B cell (primary cell): ENCODE results near the gene SFR1. TPM values are rescaled to one million over a fixed set of nuclear protein-coding genes. Genes with fewer than 3 reads are reported as not detected.

Experiments used
- ATAC-seq: fragments of 200-7000 bp; cut with Tn5 transposase; one replicate; pipeline ENCODE4 v1.10.0; 2021; ENCODE audit warnings: low read depth, mild to moderate bottlenecking, moderate number of reproducible peaks, moderate library complexity
- CTCF ChIA-PET: fragments of 350-600 bp; sonication (Branson Sonifier 250); formaldehyde crosslinking; loops from one replicate; lab custom pipeline; 2021; ENCODE audit warnings: antibody characterized with exemption, inconsistent platforms; lab: Charles Lee
- POLR2A ChIA-PET: fragments of 350-600 bp; sonication (Branson Sonifier 250); formaldehyde crosslinking; loops from one replicate; lab custom pipeline; 2021; ENCODE audit warnings: antibody characterized with exemption; lab: Charles Lee
- DNase-seq: peaks from one replicate; pipeline ENCODE4 v3.0.0; 2013
- H2AFZ ChIP-seq: 2 replicates; pipeline ENCODE4 v1.6.1; 2012; ENCODE audit warnings: mild to moderate bottlenecking, low read depth, low read length; ENCODE audit not compliant: insufficient read depth, poor library complexity, severe bottlenecking
- H3K27ac ChIP-seq, 2 donors: 1 replicate in 1 of 2; 2 replicates in 1 of 2; pipeline ENCODE4 v1.5.1; 2012 to 2013; ENCODE audit warnings: low read length in 2 of 2, mild to moderate bottlenecking in 2 of 2, moderate library complexity in 1 of 2
- H3K27me3 ChIP-seq, 4 experiments: fragments of 200-600 bp in 1 of 4; sonication (generic) in 1 of 4; replicated peaks in 1 of 4; 1 replicate in 2 of 4; 2 replicates in 2 of 4; pipeline versions ENCODE4 v1.6.1 to v1.7.0; 2013 to 2016; ENCODE audit warnings: low read length in 3 of 4, mild to moderate bottlenecking in 2 of 4, mixed read lengths in 1 of 4, moderate library complexity in 1 of 4; ENCODE audit not compliant: insufficient read depth in 4 of 4, control insufficient read depth in 3 of 4; ENCODE audit errors: control extremely low read depth in 1 of 4
- H3K36me3 ChIP-seq, 2 experiments: replicated peaks in 1 of 2; 1 replicate in 1 of 2; 2 replicates in 1 of 2; pipeline versions ENCODE4 v1.6.1 to v1.7.1; 2013; ENCODE audit warnings: low read length in 1 of 2; ENCODE audit not compliant: insufficient read depth in 2 of 2, control insufficient read depth in 1 of 2; ENCODE audit errors: control extremely low read depth in 1 of 2, extremely low read depth in 1 of 2
- H3K4me1 ChIP-seq, 2 donors: fragments of 200-600 bp in 1 of 2; sonication (generic) in 1 of 2; 1 replicate in 1 of 2; 2 replicates in 1 of 2; pipeline versions ENCODE4 v1.5.1 to v1.6.1; 2013 to 2017; ENCODE audit warnings: low read length in 2 of 2; ENCODE audit not compliant: control insufficient read depth in 2 of 2, insufficient read depth in 2 of 2
- H3K4me2 ChIP-seq: replicated peaks from 2 replicates; pipeline ENCODE3; 2012; ENCODE audit warnings: mild to moderate bottlenecking, low read depth, low read length; ENCODE audit not compliant: poor library complexity, severe bottlenecking
- H3K4me3 ChIP-seq, 5 experiments: fragments of 200-600 bp in 1 of 5; sonication (generic) in 1 of 5; 1 replicate in 3 of 5; 2 replicates in 2 of 5; pipeline versions ENCODE4 v1.5.1 to v1.7.0; 2011 to 2016; ENCODE audit warnings: low read length in 4 of 5, mild to moderate bottlenecking in 4 of 5, low read depth in 2 of 5, control low read depth in 1 of 5, moderate library complexity in 1 of 5; ENCODE audit not compliant: insufficient read depth in 1 of 5; ENCODE audit errors: control extremely low read depth in 1 of 5, extremely low read depth in 1 of 5
- H3K79me2 ChIP-seq: fragments of 200-600 bp; sonication (generic); one replicate; pipeline ENCODE4 v1.6.0; 2016; ENCODE audit warnings: low read length; ENCODE audit not compliant: control insufficient read depth, insufficient read depth
- H3K9ac ChIP-seq: fragments of 200-600 bp; sonication (generic); 2 replicates; pipeline ENCODE4 v1.6.1; 2017; ENCODE audit warnings: mild to moderate bottlenecking, low read length, moderate library complexity
- H3K9me3 ChIP-seq, 3 donors: one replicate each; pipeline versions ENCODE4 v1.6.1 to v1.7.1; 2013; ENCODE audit warnings: low read length in 2 of 3; ENCODE audit not compliant: control insufficient read depth in 2 of 3, insufficient read depth in 1 of 3; ENCODE audit errors: control extremely low read depth in 1 of 3
- H4K20me1 ChIP-seq: 2 replicates; pipeline ENCODE4 v1.6.0; 2012; ENCODE audit warnings: mild to moderate bottlenecking, low read length; ENCODE audit not compliant: insufficient read depth, control insufficient read depth, poor library complexity, severe bottlenecking
- H3K27ac Mint-ChIP-seq: one replicate; pipeline ENCODE4 v1.8.0; 2021; ENCODE audit warnings: mixed read lengths
- H3K27me3 Mint-ChIP-seq: one replicate; pipeline ENCODE4 v1.8.0; 2021; ENCODE audit warnings: mixed read lengths
- H3K4me1 Mint-ChIP-seq: one replicate; pipeline ENCODE4 v1.8.0; 2021; ENCODE audit warnings: mixed read lengths
- H3K4me3 Mint-ChIP-seq: one replicate; pipeline ENCODE4 v1.8.0; 2021; ENCODE audit warnings: mixed read lengths
- H3K9me3 Mint-ChIP-seq: one replicate; pipeline ENCODE4 v1.8.0; 2022; ENCODE audit warnings: mixed read lengths; ENCODE audit not compliant: insufficient read depth
- CTCF ChIP-seq: fragments of 200-600 bp; IDR thresholded peaks from one replicate; pipeline ENCODE4 v1.8.0; 2022; ENCODE audit warnings: antibody characterized with exemption, mild to moderate bottlenecking
- EZH2 ChIP-seq: IDR thresholded peaks from 2 replicates; pipeline ENCODE4 v1.6.1; 2012; ENCODE audit warnings: borderline replicate concordance, low read depth, mild to moderate bottlenecking, moderate library complexity, low read length; ENCODE audit not compliant: insufficient read depth, poor library complexity, severe bottlenecking
- WGBS: methylation state at CpG from one replicate; pipeline ENCODE4 v1.1.5; 2013; ENCODE audit warnings: missing lambda C conversion rate; ENCODE audit not compliant: insufficient coverage; 5-methylcytosine and 5-hydroxymethylcytosine counted together
- intact Hi-C: fragments of 100-400 bp; cut with micrococcal nuclease; formaldehyde crosslinking; loops from one replicate; pipeline ENCODE4 v1.10.0; 2022
- polyA plus RNA-seq: library from polyadenylated mRNA; depleted of rRNA; stranded (reverse); fragments of >200 nt; gene quantifications from 2 replicates; pipeline ENCODE4 v1.2.3, GENCODE V29; 2012
- total RNA-seq, 2 donors: library from RNA; stranded (reverse); fragments of 120-200 nt in 1 of 2; gene quantifications; 1 replicate in 1 of 2; 2 replicates in 1 of 2; pipeline versions ENCODE4 v1.2.3 to v1.2.4, GENCODE V29; 2013 to 2022

The SFR1 gene
- total and polyA plus RNA-seq, 2 donors (not counting 1 experiment from before 2014, with no cell fraction given): 6.2 to 15.3 TPM

GRCh38 chr10:104076743-104077160 is 45.2 kb upstream of the SFR1 start:
- DNase-seq (no peak), ATAC-seq (no peak)
- Mint-ChIP-seq H3K27me3 (peaks cover 7% of the 10 kb centered on the region), H3K4me3 (no peak overlapping the region), H3K4me1 (no peaks in the 10 kb centered on the region), H3K27ac (no peak overlapping the region), H3K9me3 (no peaks in the 10 kb centered on the region)
- Histone ChIP-seq H3K4me1 (no peaks in the 10 kb centered on the region), H3K4me2 (no peak overlapping the region), H4K20me1 (no peaks in the 10 kb centered on the region), H3K79me2 (no peaks in the 10 kb centered on the region), H3K9me3 (no peaks in the 10 kb centered on the region), H3K9ac (no peak overlapping the region), H3K4me3 (no peak overlapping the region), H3K36me3 (no peaks in the 10 kb centered on the region), H2AFZ (no peak overlapping the region), H3K27me3 (peaks cover 0 to 2% (median 0%) of the 10 kb centered on the region in 4 experiments), H3K27ac (no peak overlapping the region)
- WGBS: no CpG with 5 or more reads among the region's 3 CpGs
- CTCF ChIA-PET: no interaction called here
- TF ChIP-seq CTCF (no peak), EZH2 (no peak)
- POLR2A ChIA-PET: no interaction called here
- intact Hi-C loops: no loop called here

GRCh38 chr10:104077247-104077646 is 44.7 kb upstream of the SFR1 start:
- no peak for ATAC-seq
- intact Hi-C loops: no loop called here
- no peak overlapping the region for H2AFZ ChIP-seq
- H3K9me3 Mint-ChIP-seq: no peaks in the 10 kb centered on the region
- no peak overlapping the region for H3K27ac Mint-ChIP-seq
- H3K4me3 ChIP-seq: no peak overlapping the region
- H3K27me3 Mint-ChIP-seq: peaks cover 7% of the 10 kb centered on the region
- TF ChIP-seq EZH2 (no peak), CTCF (no peak)
- CTCF ChIA-PET: no interaction called here
- POLR2A ChIA-PET: no interaction called here
- H3K4me1 Mint-ChIP-seq: no peaks in the 10 kb centered on the region
- no peaks in the 10 kb centered on the region for H3K79me2 ChIP-seq
- H3K4me3 Mint-ChIP-seq: no peak overlapping the region
- no peak for DNase-seq
- no peaks in the 10 kb centered on the region for H3K36me3 ChIP-seq
- no peaks in the 10 kb centered on the region for H3K4me1 ChIP-seq
- H3K9ac ChIP-seq: no peak overlapping the region
- WGBS: 96% methylated on average over 3 of the region's 3 CpGs
- H3K27ac ChIP-seq: no peak overlapping the region
- H3K27me3 ChIP-seq: peaks cover 0 to 2% (median 0%) of the 10 kb centered on the region in 4 experiments
- H4K20me1 ChIP-seq: no peaks in the 10 kb centered on the region
- H3K9me3 ChIP-seq: no peaks in the 10 kb centered on the region
- H3K4me2 ChIP-seq: no peak overlapping the region
